SJSA1 (cell line): ENCODE data around the gene DAGLA. TPM values are rescaled to one million over a fixed set of nuclear protein-coding genes. Genes with fewer than 3 reads are reported as not detected.

Source experiments
- DNase-seq, 2 experiments: peaks; one replicate each; pipeline ENCODE4 v3.0.0-alpha.2; 2015 to 2020; ENCODE audit warnings: low spot score in 2 of 2, low read depth in 1 of 2
- H3K27ac ChIP-seq: fragments of 250-450 bp; sonication (Bioruptor Pico); 2 replicates; pipeline ENCODE4 v1.5.1; 2020; ENCODE audit warnings: mild to moderate bottlenecking, moderate library complexity
- H3K27me3 ChIP-seq: fragments of 250-450 bp; sonication (Bioruptor Pico); replicated peaks from 2 replicates; pipeline ENCODE4 v1.5.1; 2020; ENCODE audit warnings: mild to moderate bottlenecking, moderate library complexity
- H3K36me3 ChIP-seq: fragments of 250-450 bp; sonication (Bioruptor Pico); 2 replicates; pipeline ENCODE4 v1.5.1; 2020; ENCODE audit warnings: mild to moderate bottlenecking
- H3K4me1 ChIP-seq: fragments of 250-450 bp; sonication (Bioruptor Pico); replicated peaks from 2 replicates; pipeline ENCODE4 v1.6.1; 2021; ENCODE audit warnings: mild to moderate bottlenecking
- H3K4me3 ChIP-seq: fragments of 250-450 bp; sonication (Bioruptor Pico); 2 replicates; pipeline ENCODE4 v1.5.1; 2020; ENCODE audit warnings: mild to moderate bottlenecking
- H3K9me3 ChIP-seq: fragments of 250-450 bp; sonication (Bioruptor Pico); replicated peaks from 2 replicates; pipeline ENCODE4 v1.5.1; 2020; ENCODE audit warnings: mild to moderate bottlenecking
- total RNA-seq: library from RNA; depleted of rRNA; stranded (reverse); fragments of >200 nt; shearing (Covaris generic); gene quantifications from 2 replicates; pipeline ENCODE4 v1.2.3, GENCODE V29; 2014

DAGLA gene
- total RNA-seq, 1 experiment from 2014 or later: 2.6 TPM

GRCh38 chr11:61749591-61750217 is 69.5 kb downstream of the DAGLA start:
- 0 out of 2 replicates have a peak, but pooled peaks cover 5% of the 10 kb centered on the region for H3K27me3 ChIP-seq
- DNase-seq: no peak
- H3K4me3 ChIP-seq: no peak overlapping the region
- 0 out of 2 replicates have a peak, but pooled peaks cover 2% of the 10 kb centered on the region for H3K36me3 ChIP-seq
- H3K4me1 ChIP-seq: peaks cover 27% of the 10 kb centered on the region
- no peak overlapping the region for H3K27ac ChIP-seq
- H3K9me3 ChIP-seq: peaks cover 5% of the 10 kb centered on the region

- 0 out of 2 replicates have a peak, but pooled peaks cover 5% of the 10 kb centered on the region for H3K27me3 ChIP-seq
- DNase-seq: no peak
- peaks cover 30% of the 10 kb centered on the region for H3K4me1 ChIP-seq
- H3K4me3 ChIP-seq: no peak overlapping the region
- 0 out of 2 replicates have a peak, but pooled peaks cover 2% of the 10 kb centered on the region for H3K36me3 ChIP-seq
- H3K9me3 ChIP-seq: peaks cover 5% of the 10 kb centered on the region
- H3K27ac ChIP-seq: no peak overlapping the region
Measured at GRCh38 chr11:61750631-61751273, 70.6 kb downstream of the DAGLA start.

- DNase-seq: no peak
- Histone ChIP-seq H3K9me3 (peaks cover 5% of the 10 kb centered on the region), H3K36me3 (0 out of 2 replicates have a peak, but pooled peaks cover 2% of the 10 kb centered on the region), H3K4me1 (peaks cover 36% of the 10 kb centered on the region), H3K4me3 (no peak overlapping the region), H3K27me3 (0 out of 2 replicates have a peak, but pooled peaks cover 5% of the 10 kb centered on the region), H3K27ac (no peak overlapping the region)
Measured at GRCh38 chr11:61751384-61751783, 71.2 kb downstream of the DAGLA start.

GRCh38 chr11:61752117-61752924 is 72.1 kb downstream of the DAGLA start, which contains the start of gene MYRF:
TSS of gene MYRF (plus strand) at chr11:61752636. CDS start at chr11:61752745, 109 bp downstream.
- Histone ChIP-seq H3K27me3 (0 out of 2 replicates have a peak, but pooled peaks cover 5% of the 10 kb centered on the region), H3K36me3 (0 out of 2 replicates have a peak, but pooled peaks cover 2% of the 10 kb centered on the region), H3K9me3 (peaks cover 4% of the 10 kb centered on the region), H3K4me3 (peak within 1 kb of the TSS; percentile 59), H3K4me1 (peaks cover 44% of the 10 kb centered on the region), H3K27ac (no peak within 1 kb of the TSS)
- DNase-seq: peak in 1 of 2 experiments; percentile 28

GRCh38 chr11:61752925-61753521 is 72.8 kb downstream of the DAGLA start:
- DNase-seq: no peak
- no peaks in the 10 kb centered on the region; the same call in 1 of the 2 replicates for H3K9me3 ChIP-seq
- peak overlapping the region; percentile 59 for H3K4me3 ChIP-seq
- H3K27ac ChIP-seq: no peak overlapping the region
- 0 out of 2 replicates have a peak, but pooled peaks cover 5% of the 10 kb centered on the region for H3K27me3 ChIP-seq
- H3K4me1 ChIP-seq: peaks cover 37% of the 10 kb centered on the region
- H3K36me3 ChIP-seq: 0 out of 2 replicates have a peak, but pooled peaks cover 2% of the 10 kb centered on the region

- H3K9me3 ChIP-seq: no peaks in the 10 kb centered on the region; the same call in 1 of the 2 replicates
- no peak overlapping the region for H3K4me3 ChIP-seq
- 0 out of 2 replicates have a peak, but pooled peaks cover 2% of the 10 kb centered on the region for H3K36me3 ChIP-seq
- peaks cover 36% of the 10 kb centered on the region for H3K4me1 ChIP-seq
- H3K27me3 ChIP-seq: 0 out of 2 replicates have a peak, but pooled peaks cover 5% of the 10 kb centered on the region
- no peak overlapping the region for H3K27ac ChIP-seq
- no peak for DNase-seq
Measured at GRCh38 chr11:61753672-61754071, 73.5 kb downstream of the DAGLA start.

GRCh38 chr11:61754534-61755482 is 74.6 kb downstream of the DAGLA start:
- no peak for DNase-seq

GRCh38 chr11:61756147-61756451 is 75.9 kb downstream of the DAGLA start:
- Histone ChIP-seq H3K4me1 (peaks cover 32% of the 10 kb centered on the region), H3K27ac (peak overlapping the region; percentile 57; the same call in 1 of the 2 replicates)

More at GRCh38 chr11:61754534-61755482, 74.6 kb downstream of the DAGLA start:
- H3K9me3 ChIP-seq: no peaks in the 10 kb centered on the region; the same call in 1 of the 2 replicates
- 0 out of 2 replicates have a peak, but pooled peaks cover 2% of the 10 kb centered on the region for H3K36me3 ChIP-seq
- no peak overlapping the region for H3K4me3 ChIP-seq
- H3K4me1 ChIP-seq: peaks cover 35% of the 10 kb centered on the region
- H3K27ac ChIP-seq: no peak overlapping the region
- 0 out of 2 replicates have a peak, but pooled peaks cover 5% of the 10 kb centered on the region for H3K27me3 ChIP-seq

GRCh38 chr11:61756452-61757212 is 76.4 kb downstream of the DAGLA start:
- Histone ChIP-seq H3K4me1 (peaks cover 32% of the 10 kb centered on the region), H3K36me3 (0 out of 2 replicates have a peak, but pooled peaks cover 2% of the 10 kb centered on the region), H3K9me3 (no peaks in the 10 kb centered on the region; the same call in 1 of the 2 replicates), H3K4me3 (no peak overlapping the region), H3K27ac (peak overlapping the region; percentile 57), H3K27me3 (0 out of 2 replicates have a peak, but pooled peaks cover 5% of the 10 kb centered on the region)
- DNase-seq: peak; percentile 63 to 86

More at GRCh38 chr11:61756147-61756451, 75.9 kb downstream of the DAGLA start:
- H3K27me3 ChIP-seq: 0 out of 2 replicates have a peak, but pooled peaks cover 5% of the 10 kb centered on the region
- H3K36me3 ChIP-seq: 0 out of 2 replicates have a peak, but pooled peaks cover 2% of the 10 kb centered on the region
- DNase-seq: no peak
- H3K9me3 ChIP-seq: no peaks in the 10 kb centered on the region; the same call in 1 of the 2 replicates
- no peak overlapping the region for H3K4me3 ChIP-seq

- H3K27ac ChIP-seq: no peak overlapping the region
- no peaks in the 10 kb centered on the region for H3K27me3 ChIP-seq
- H3K4me3 ChIP-seq: no peak overlapping the region
- H3K9me3 ChIP-seq: no peaks in the 10 kb centered on the region
- no peaks in the 10 kb centered on the region for H3K36me3 ChIP-seq
- peaks cover 26% of the 10 kb centered on the region for H3K4me1 ChIP-seq
- no peak for DNase-seq
Measured at GRCh38 chr11:61757213-61757862, 77.1 kb downstream of the DAGLA start.

- no peaks in the 10 kb centered on the region for H3K9me3 ChIP-seq
- no peak overlapping the region for H3K27ac ChIP-seq
- H3K4me3 ChIP-seq: no peak overlapping the region
- H3K4me1 ChIP-seq: peaks cover 14% of the 10 kb centered on the region
- no peaks in the 10 kb centered on the region for H3K27me3 ChIP-seq
- H3K36me3 ChIP-seq: no peaks in the 10 kb centered on the region
- DNase-seq: no peak
Measured at GRCh38 chr11:61760946-61761345, 80.8 kb downstream of the DAGLA start.
